ENCODE data around the gene DOK7. TPM values are rescaled to one million over a fixed set of nuclear protein-coding genes. Genes with fewer than 3 reads are reported as not detected.

DOK7 gene
- 0.38 and 1.2 TPM in 2 replicates for total RNA-seq (2014; rRNA removed; shearing (Covaris generic))

DNA sequence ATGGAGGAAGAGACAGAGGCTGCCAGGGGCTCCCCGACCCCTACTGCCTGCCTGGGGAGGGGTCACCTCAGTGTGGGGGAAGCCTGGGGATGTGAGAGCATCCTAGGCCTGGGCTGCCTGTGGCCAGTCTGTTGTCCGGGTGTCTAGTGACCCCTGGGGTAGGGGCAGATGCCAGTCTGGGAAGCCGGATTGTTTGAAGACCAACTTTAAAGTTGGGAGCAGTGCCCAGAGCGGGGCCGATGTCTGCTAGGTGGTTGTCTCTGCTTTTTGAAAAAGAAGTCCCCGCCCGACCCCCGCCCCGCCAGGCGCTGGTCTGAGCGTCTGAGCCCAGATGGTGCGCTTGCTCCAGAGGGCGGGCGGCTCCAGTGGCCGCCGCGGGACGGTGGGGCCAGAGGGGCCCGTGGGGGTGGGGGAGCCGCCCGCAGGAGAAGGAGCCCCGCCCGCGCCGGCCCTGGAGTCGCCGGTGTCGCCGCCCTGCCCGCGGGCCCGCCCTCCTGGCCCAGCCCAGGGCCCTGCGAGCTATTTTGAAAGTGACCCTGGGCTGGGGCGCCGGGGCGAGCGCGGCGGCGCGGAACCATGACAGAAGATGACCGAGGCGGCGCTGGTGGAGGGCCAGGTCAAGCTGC, at the start of gene DOK7:
TSS of gene DOK7 (plus strand) at position 517 of the 626 bp plus-strand sequence. CDS start at position 587, 70 bp downstream.

GRCh38 chr4:3441501-3442459, 21.3 kb upstream of the DOK7 start, which contains the start of gene HGFAC:
TSS of gene HGFAC (plus strand) at chr4:3441968. CDS start at chr4:3442002, 34 bp downstream.

GRCh38 chr4:3531879-3532750, 69.0 kb downstream of the DOK7 start, which contains the start of gene LRPAP1:
TSS of gene LRPAP1 (minus strand) at chr4:3532422. CDS start at chr4:3532412, 10 bp downstream.

Other genes starting within 250 kb of the DOK7 start
- gene MSANTD1, start 214.1 kb upstream of the DOK7 start, total RNA-seq (2014; rRNA removed; shearing (Covaris generic)): 0.45 and 0.80 TPM in 2 replicates
- gene RGS12, start 170.3 kb upstream of the DOK7 start, total RNA-seq (2014; rRNA removed; shearing (Covaris generic)): 10.0 and 10.6 TPM in 2 replicates
- gene HGFAC, start 21.3 kb upstream of the DOK7 start, total RNA-seq (2014; rRNA removed; shearing (Covaris generic)): 0.16 TPM in 1 of 2 replicates, not detected in the other
- 159 and 191 TPM in 2 replicates for gene LRPAP1, start 69.1 kb downstream of the DOK7 start, total RNA-seq (2014; rRNA removed; shearing (Covaris generic))